ENCODE measurements around the gene TERT. TPM values are rescaled to one million over a fixed set of nuclear protein-coding genes. Genes with fewer than 3 reads are reported as not detected.

TERT gene
- total RNA-seq, 1 donor from 2014 or later, result 3.5 TPM

DNA sequence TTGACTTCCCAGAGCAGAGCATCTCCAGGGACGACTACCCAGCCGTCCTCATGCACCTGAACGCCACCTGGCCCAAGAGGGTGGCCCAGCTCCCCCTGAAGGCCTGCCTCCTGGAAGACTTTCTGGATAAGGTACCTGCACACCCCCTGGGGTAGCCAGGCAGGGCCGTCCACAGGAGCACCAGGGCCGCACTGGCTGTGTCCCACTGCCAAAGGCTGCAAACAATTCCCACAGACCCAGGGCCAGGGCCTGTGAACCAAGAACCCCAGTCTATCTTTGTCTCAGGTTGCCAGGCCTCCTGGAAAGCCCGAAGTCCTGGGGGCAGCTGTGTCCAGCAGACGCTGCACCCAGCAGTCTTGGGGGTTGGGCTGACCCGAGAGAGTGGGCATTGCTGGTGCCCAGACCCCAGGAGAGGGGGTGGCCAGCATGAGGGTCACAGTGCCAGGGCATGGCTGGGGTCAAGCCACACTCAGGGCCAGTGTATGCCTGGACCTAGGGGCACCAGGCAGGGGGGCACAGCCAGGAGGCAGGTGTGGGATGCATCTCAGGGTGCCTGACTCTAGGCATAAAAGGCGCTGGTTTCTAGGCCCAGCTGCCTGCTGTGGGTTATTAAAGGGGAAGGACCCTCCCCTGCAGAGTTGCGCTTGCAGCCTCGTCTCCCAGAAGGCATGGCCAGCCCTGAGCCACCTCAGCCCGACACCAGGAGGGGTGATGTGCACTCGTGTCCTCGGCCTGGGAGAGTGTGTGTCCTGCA lies 52.0 kb downstream of the TERT start:
- TF ChIP-seq, protein P1, sequence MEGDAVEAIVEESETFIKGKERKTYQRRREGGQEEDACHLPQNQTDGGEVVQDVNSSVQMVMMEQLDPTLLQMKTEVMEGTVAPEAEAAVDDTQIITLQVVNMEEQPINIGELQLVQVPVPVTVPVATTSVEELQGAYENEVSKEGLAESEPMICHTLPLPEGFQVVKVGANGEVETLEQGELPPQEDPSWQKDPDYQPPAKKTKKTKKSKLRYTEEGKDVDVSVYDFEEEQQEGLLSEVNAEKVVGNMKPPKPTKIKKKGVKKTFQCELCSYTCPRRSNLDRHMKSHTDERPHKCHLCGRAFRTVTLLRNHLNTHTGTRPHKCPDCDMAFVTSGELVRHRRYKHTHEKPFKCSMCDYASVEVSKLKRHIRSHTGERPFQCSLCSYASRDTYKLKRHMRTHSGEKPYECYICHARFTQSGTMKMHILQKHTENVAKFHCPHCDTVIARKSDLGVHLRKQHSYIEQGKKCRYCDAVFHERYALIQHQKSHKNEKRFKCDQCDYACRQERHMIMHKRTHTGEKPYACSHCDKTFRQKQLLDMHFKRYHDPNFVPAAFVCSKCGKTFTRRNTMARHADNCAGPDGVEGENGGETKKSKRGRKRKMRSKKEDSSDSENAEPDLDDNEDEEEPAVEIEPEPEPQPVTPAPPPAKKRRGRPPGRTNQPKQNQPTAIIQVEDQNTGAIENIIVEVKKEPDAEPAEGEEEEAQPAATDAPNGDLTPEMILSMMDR (IDR thresholded peaks at IDR 0.05; ENCODE audit: unreplicated experiment), result no peak
- Mint-ChIP-seq H3K36me3 (ENCODE audit: insufficient read depth) (no peaks in the 10 kb centered on the region), H3K4me1 (ENCODE audit: low read depth) (peaks cover 1% of the 10 kb centered on the region), H3K4me3 (ENCODE audit: low read depth) (no peak overlapping the region), H3K27me3 (peaks cover 4% of the 10 kb centered on the region), H3K27ac (no peak overlapping the region), H3K9me3 (ENCODE audit: low read depth) (no peaks in the 10 kb centered on the region)
- no peak for DNase-seq (ENCODE audit: low spot score, unreplicated experiment)

DNA sequence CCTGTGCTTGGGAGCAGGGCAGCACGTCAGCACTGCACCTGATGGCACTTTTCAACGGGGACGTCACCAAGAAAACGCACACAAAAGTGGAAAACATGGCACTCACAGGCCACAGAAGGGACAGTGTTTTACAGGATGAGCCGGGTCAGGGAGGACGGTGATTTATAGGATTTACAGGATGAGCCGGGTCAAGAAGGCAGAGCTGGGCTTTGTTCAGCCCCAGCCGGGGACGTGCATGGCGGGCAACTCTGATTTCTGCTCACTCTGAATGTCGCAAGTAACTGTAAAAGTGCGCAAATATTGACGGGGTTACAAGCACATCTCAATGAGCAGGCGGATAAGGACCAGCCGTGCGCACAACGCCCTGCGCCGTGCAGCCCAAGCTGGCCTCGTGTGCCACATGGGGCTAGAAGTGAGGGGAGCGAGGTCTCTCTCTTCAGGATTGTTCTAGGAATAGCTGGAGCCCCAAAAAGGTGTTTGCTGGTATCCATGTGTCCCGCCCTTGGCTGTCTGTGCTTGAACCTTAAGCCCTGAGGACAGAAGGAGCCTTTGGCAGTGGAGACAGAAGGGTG lies 53.3 kb downstream of the TERT start:
- H3K4me3 Mint-ChIP-seq (ENCODE audit: low read depth), result no peak overlapping the region
- no peaks in the 10 kb centered on the region for H3K9me3 Mint-ChIP-seq (ENCODE audit: low read depth)
- H3K27ac Mint-ChIP-seq, result no peak overlapping the region
- DNase-seq (ENCODE audit: low spot score, unreplicated experiment), result no peak
- peaks cover 4% of the 10 kb centered on the region for H3K27me3 Mint-ChIP-seq
- peaks cover 1% of the 10 kb centered on the region for H3K4me1 Mint-ChIP-seq (ENCODE audit: low read depth)
- TF ChIP-seq, protein P1 (IDR thresholded peaks at IDR 0.05; ENCODE audit: unreplicated experiment), result no peak
- H3K36me3 Mint-ChIP-seq (ENCODE audit: insufficient read depth), result no peaks in the 10 kb centered on the region

DNA sequence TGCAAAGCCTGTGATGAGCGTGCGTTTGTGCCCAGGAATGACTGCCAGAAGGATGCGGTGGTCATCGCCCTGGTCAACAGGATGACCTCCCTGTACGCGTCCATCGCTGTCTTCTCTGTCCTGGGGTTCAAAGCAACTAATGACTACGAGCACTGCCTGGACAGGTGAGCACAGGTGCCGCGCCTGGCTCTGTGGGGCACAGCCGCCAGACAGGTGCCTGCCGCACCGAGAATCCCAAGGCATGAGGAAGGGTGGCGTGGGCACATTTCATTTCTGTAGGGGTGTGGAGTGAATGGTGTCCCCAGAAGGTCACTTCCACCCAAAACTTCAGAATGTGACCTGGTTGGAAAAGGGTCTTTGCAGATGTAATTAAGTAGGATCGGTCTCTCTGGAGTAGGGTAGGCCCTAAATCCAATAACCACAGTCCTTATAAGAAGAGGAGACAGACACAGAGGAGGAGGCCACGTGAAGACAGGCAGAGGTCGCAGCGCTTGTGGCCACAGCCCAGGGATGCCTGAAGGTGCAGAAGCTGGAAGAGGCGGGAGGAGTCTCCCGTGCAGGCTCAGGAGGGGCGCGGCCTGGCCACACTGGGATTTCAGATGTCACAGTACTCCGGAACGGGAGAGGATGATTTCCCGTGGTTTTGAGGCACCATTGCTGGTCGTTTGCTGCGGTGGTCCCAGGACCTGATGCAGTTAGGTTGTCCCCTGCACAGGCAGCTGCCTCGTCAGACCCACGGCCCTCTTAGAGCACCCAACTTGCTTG lies 54.2 kb downstream of the TERT start:
- TF ChIP-seq, protein P1 (IDR thresholded peaks at IDR 0.05; ENCODE audit: unreplicated experiment), result no peak
- Mint-ChIP-seq H3K9me3 (ENCODE audit: low read depth) (peaks cover 5% of the 10 kb centered on the region), H3K27ac (no peak overlapping the region), H3K36me3 (ENCODE audit: insufficient read depth) (no peaks in the 10 kb centered on the region), H3K4me3 (ENCODE audit: low read depth) (no peak overlapping the region), H3K27me3 (peaks cover 8% of the 10 kb centered on the region), H3K4me1 (ENCODE audit: low read depth) (peaks cover 1% of the 10 kb centered on the region)
- DNase-seq (ENCODE audit: low spot score, unreplicated experiment), result no peak

DNA sequence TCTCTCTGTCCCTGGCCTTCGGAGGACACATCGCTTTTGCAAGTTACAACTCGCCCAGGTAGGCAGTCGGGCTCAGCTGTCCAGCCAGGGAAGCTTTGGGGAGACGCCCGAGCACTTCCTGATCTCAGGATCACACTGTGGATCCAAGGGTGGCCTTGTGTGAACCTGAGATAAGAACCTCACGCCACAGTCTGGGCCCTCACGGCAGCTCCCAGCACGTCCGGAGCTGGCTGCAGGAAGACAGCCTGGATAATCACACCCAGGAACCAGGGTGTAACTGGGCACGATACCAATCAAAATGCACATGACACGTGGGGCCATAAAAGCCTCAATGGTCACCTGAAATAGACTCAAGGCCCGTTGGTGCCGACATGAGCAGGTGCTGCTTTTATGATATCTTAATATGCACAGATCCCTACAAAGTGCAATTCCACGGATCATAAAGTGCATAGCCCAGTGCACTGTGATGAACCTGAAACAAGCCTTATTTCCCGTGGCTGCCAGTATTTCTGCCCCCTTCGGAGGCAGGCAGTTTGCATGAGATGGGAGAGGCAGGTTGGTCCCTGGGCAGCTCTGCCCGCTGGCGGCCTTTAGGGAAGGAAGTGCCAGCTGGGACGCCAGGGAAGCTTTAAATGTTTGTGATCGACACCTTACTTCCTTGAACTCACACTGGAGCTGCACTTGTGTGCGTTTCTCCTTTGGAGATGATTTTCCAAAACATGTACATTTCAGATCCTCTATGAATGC lies 55.2 kb downstream of the TERT start:
- Mint-ChIP-seq H3K9me3 (ENCODE audit: low read depth) (peaks cover 6% of the 10 kb centered on the region), H3K27ac (no peak overlapping the region), H3K36me3 (ENCODE audit: insufficient read depth) (no peaks in the 10 kb centered on the region), H3K4me1 (ENCODE audit: low read depth) (peaks cover 1% of the 10 kb centered on the region), H3K27me3 (peaks cover 8% of the 10 kb centered on the region), H3K4me3 (ENCODE audit: low read depth) (no peak overlapping the region)
- TF ChIP-seq, protein P1 (IDR thresholded peaks at IDR 0.05; ENCODE audit: unreplicated experiment), result no peak
- DNase-seq (ENCODE audit: low spot score, unreplicated experiment), result no peak

DNA sequence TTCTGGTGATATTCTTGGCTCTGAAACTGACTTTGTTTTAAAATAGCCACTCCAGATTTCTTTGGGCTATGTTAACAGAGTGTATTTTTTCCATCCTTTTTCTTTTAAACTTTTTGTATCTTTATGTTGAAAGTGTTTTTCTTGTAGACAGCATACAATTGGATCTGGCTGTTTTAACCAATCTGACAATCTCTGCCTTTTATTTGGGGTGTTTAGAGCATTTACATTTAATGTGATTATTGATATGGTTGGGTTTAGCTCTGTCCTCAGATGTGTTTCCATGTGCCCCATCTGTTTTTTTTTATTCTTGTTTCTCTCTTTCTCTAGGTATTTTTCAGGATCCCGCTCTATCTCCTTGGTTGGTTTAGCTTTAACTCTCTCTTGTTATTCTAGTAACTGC lies 59.0 kb downstream of the TERT start:
- TF ChIP-seq, protein P1 (IDR thresholded peaks at IDR 0.05; ENCODE audit: unreplicated experiment), result no peak
- Mint-ChIP-seq H3K27me3 (peaks cover 8% of the 10 kb centered on the region), H3K27ac (no peak overlapping the region), H3K4me1 (ENCODE audit: low read depth) (no peaks in the 10 kb centered on the region), H3K9me3 (ENCODE audit: low read depth) (peaks cover 6% of the 10 kb centered on the region), H3K4me3 (ENCODE audit: low read depth) (no peak overlapping the region), H3K36me3 (ENCODE audit: insufficient read depth) (no peaks in the 10 kb centered on the region)
- DNase-seq (ENCODE audit: low spot score, unreplicated experiment), result no peak
